ENCODE measurements around the gene KIAA1614.
"Not testable (repeated sequence)": the region's sequence is repeated elsewhere in the genome, so short reads cannot be mapped to it uniquely, and the experiment has no call there.

Gene KIAA1614

DNA sequence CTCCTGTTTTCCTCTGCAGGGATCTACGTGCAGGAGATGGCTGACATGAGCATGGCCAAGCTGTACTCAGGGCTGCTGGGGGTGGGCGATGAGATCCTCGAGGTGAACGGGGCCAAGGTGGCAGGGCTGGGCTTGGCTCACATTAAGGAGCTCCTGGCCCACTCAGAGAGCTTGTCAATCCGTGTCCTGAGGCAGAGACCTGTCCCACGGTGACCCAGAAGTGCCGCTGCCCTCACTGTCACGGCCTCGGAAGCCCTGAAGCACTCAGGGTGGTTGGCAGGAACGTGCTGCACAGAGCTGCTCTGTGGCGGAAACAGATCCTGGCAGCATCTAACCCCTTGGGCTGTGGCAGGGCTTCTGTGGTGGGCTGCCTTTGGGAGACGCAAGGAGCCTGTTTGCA, 37.6 kb downstream of the KIAA1614 start:
- Histone ChIP-seq H3K36me3 (ENCODE audit: control insufficient read depth, insufficient read depth, low read length) (no peaks in the 10 kb centered on the region), H3K27ac (ENCODE audit: insufficient read depth, low read depth, low read length, poor library complexity, severe bottlenecking) (no peak overlapping the region)
- 95 to 96% methylated on average over 12 of the region's 12 CpGs for WGBS, 2 experiments

DNA sequence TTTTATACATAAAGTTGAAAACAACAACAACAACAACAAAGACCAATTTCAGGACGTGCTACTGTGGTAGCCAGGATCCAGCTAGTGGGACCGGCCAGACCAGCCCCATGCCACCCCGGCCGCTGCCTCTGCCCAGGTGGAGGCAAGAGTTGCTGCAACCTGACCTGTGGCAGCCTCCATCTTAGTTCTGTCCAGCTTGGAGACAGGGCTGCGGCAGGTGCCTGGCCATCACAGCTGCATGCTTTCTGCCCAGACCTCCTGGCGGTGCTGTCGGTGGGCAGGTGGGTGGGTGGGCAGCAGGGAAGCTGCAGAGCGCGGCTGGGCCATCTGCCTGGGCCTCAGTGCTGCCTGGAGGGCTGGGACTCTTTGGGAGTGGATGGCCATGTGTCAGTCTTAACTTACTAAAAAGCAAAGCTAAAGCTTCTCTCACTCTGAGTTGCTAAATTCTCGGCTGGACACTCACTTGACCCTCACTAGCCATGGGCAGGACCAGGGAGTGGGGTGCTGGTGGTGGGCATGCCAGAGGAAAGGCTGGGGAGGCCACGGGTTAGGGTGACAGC, 38.6 kb downstream of the KIAA1614 start:
- WGBS, 2 experiments = 90 to 91% methylated on average over 11 of the region's 11 CpGs
- Histone ChIP-seq H3K4me3 (ENCODE audit: insufficient read depth, low read depth, low read length) (no peak overlapping the region), H3K9me3 (ENCODE audit: control insufficient read depth, low read length) (no peaks in the 10 kb centered on the region), H3K27me3 (ENCODE audit: control insufficient read depth, insufficient read depth, low read length, poor library complexity, severe bottlenecking) (no peaks in the 10 kb centered on the region), H3K27ac (ENCODE audit: insufficient read depth, low read depth, low read length, poor library complexity, severe bottlenecking) (no peak overlapping the region), H3K4me1 (ENCODE audit: control insufficient read depth, insufficient read depth, low read length) (peaks cover 22% of the 10 kb centered on the region), H3K36me3 (ENCODE audit: control insufficient read depth, insufficient read depth, low read length) (no peaks in the 10 kb centered on the region)

More for the DNA sequence above, 37.6 kb downstream of the KIAA1614 start:
- no peak overlapping the region for H3K4me3 ChIP-seq (ENCODE audit: insufficient read depth, low read depth, low read length)
- peaks cover 19% of the 10 kb centered on the region for H3K4me1 ChIP-seq (ENCODE audit: control insufficient read depth, insufficient read depth, low read length)
- no peaks in the 10 kb centered on the region for H3K27me3 ChIP-seq (ENCODE audit: control insufficient read depth, insufficient read depth, low read length, poor library complexity, severe bottlenecking)
- H3K9me3 ChIP-seq (ENCODE audit: control insufficient read depth, low read length) = no peaks in the 10 kb centered on the region

DNA sequence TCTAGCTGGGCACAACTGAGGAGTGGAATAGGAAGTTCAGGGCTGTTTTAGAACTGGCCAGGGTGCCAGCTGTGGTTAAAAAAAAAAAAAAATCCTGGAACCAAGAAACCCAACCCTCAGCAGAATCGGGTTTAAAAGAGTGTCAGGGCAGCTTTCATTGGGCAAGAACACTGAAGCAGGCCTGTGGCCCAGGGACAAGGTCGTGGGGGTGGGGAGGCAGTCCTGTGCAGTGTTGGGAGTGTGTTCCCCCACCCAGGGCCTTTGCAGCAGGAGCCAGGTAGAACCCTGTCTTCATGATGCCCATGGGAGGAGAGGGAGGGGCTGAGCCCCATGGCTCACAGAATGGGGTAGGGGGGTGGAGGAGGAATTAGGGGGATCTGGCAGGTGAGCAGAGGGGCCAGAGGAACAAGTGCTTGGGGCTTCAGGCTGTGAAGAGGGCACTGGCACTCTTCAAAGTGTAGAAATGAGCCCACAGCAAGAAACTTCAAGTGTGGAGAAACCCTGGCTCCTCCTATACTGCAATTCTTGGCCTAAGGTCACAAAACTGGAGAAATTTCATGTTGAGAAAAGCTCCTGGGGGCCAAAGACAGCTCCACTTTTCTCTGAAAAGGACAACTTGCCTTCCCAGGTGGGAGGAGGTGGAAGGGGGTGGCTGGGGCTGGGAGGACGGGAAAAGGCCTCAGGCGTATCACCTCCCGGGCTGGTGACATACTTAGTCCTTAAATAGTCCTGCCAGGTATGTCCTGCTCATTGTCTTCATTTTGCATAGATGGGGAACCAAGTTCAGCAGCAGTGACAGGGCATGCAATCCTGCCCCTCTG, 39.3 kb downstream of the KIAA1614 start:
- Histone ChIP-seq H3K27me3 (ENCODE audit: control insufficient read depth, insufficient read depth, low read length, poor library complexity, severe bottlenecking) (no peaks in the 10 kb centered on the region), H3K9me3 (ENCODE audit: control insufficient read depth, low read length) (no peaks in the 10 kb centered on the region), H3K4me1 (ENCODE audit: control insufficient read depth, insufficient read depth, low read length) (peaks cover 18% of the 10 kb centered on the region), H3K27ac (ENCODE audit: insufficient read depth, low read depth, low read length, poor library complexity, severe bottlenecking) (no peak overlapping the region), H3K36me3 (ENCODE audit: control insufficient read depth, insufficient read depth, low read length) (no peaks in the 10 kb centered on the region), H3K4me3 (ENCODE audit: insufficient read depth, low read depth, low read length) (no peak overlapping the region)
- WGBS, 2 experiments = 80 to 81% methylated on average over 5 of the region's 5 CpGs

DNA sequence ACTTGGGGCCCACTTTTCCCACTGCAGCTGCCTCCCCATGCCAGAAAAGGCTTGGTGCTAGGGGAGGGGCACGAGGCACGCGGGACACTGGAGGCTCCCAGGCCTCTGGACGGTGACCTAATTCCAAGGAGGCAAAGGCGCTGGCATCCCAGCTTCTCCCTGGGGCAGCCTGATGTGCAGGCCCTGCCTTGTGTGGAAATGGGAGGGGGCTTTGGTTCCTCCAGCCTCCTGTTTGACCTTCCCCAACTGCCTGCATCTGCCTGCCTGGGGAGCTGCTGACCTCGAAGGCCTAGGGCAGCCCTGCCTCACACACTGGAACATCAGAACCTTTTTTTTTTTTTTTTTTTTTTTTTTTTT, 39.9 kb downstream of the KIAA1614 start:
- Histone ChIP-seq H3K4me3 (ENCODE audit: insufficient read depth, low read depth, low read length) (no peak overlapping the region), H3K36me3 (ENCODE audit: control insufficient read depth, insufficient read depth, low read length) (no peaks in the 10 kb centered on the region), H3K27me3 (ENCODE audit: control insufficient read depth, insufficient read depth, low read length, poor library complexity, severe bottlenecking) (no peaks in the 10 kb centered on the region), H3K27ac (ENCODE audit: insufficient read depth, low read depth, low read length, poor library complexity, severe bottlenecking) (no peak overlapping the region), H3K9me3 (ENCODE audit: control insufficient read depth, low read length) (no peaks in the 10 kb centered on the region), H3K4me1 (ENCODE audit: control insufficient read depth, insufficient read depth, low read length) (peaks cover 12% of the 10 kb centered on the region)
- WGBS, 2 experiments = 88 to 91% methylated on average over 6 of the region's 6 CpGs

DNA sequence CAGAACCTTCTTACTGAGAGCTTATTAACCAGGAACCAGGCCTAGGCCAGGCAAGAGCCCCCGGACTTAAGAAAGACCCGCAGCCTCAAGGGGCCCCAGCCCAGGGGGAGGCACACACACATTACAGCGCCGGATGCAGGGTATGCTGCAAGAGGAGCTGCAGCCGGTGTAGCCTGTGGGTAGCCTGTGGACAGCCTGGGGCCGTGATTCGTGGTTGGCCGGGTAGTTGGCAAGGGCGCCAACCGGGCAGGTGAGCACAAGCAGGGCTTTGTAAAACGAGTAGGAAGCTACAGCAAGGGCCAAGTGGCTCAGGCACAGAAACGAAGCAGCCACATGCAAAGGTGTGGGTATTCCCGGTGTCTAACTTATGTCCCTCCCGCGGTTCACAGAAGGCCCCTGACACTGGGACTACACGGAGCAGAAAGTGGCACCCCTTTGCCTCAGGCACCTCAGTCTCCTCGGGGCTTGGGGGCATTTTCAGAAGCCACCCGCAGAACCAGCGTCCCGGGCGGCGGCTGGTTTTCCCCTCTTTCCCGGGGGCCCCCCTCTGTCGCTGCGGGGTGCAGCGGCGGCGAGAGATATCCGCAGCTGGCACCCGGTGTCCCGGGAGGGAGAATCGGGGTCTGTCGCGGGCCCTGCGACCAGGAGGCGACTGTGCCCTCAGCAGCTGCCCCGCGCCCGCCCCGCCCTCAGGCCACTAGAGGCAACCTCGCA, 40.8 kb downstream of the KIAA1614 start:
- Histone ChIP-seq H3K4me1 (ENCODE audit: control insufficient read depth, insufficient read depth, low read length) (peaks cover 9% of the 10 kb centered on the region), H3K27ac (ENCODE audit: insufficient read depth, low read depth, low read length, poor library complexity, severe bottlenecking) (no peak overlapping the region), H3K4me3 (ENCODE audit: insufficient read depth, low read depth, low read length) (no peak overlapping the region), H3K27me3 (ENCODE audit: control insufficient read depth, insufficient read depth, low read length, poor library complexity, severe bottlenecking) (no peaks in the 10 kb centered on the region), H3K36me3 (ENCODE audit: control insufficient read depth, insufficient read depth, low read length) (no peaks in the 10 kb centered on the region), H3K9me3 (ENCODE audit: control insufficient read depth, low read length) (no peaks in the 10 kb centered on the region)
- WGBS, 2 experiments = 94 to 95% methylated on average over 41 of the region's 41 CpGs

DNA sequence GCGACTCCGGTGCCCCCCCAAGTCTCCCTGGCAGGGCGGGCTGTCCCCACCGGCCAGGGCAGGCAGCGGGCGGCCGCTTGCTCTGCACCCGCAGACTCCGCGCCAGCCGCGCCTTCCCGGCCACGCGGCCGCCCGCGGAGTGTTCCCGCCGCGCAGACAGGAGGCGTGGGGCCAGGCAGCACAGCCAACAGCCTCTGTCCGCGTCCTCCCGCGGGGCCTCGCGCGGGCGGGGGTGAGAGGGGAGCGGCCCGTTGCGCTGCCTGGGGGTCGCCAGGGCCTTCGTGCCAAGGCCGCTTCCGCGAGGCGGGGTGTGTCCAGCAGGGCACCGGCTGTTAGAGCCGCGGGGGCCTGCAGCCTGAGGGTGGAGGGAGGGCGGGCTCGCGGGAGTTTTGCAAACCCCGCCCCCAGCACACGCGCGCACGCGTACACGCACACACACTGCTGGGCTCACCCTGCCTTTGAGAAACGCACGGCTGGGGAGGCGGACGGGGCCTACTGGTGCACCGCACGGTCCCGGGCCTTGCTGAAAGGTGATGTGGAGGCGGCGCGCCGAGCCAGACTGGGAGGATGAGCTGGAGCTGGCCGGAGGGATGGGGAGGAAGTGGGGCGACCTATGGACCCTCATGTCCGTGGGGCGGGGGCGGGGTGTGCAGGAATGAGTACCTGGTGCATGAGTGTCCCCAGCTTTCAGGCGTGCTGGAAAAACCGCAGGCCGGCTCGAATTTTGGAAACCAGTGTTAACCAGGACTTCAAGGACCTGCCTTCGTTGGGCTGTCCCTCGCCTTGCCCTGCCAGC, 41.5 kb downstream of the KIAA1614 start:
- H3K36me3 ChIP-seq (ENCODE audit: control insufficient read depth, insufficient read depth, low read length) = no peaks in the 10 kb centered on the region
- H3K9me3 ChIP-seq (ENCODE audit: control insufficient read depth, low read length) = no peaks in the 10 kb centered on the region
- no peak overlapping the region for H3K4me3 ChIP-seq (ENCODE audit: insufficient read depth, low read depth, low read length)
- 96% methylated on average over 74 of the region's 74 CpGs for WGBS, 2 experiments
- H3K27ac ChIP-seq (ENCODE audit: insufficient read depth, low read depth, low read length, poor library complexity, severe bottlenecking) = no peak overlapping the region
- peaks cover 9% of the 10 kb centered on the region for H3K4me1 ChIP-seq (ENCODE audit: control insufficient read depth, insufficient read depth, low read length)
- H3K27me3 ChIP-seq (ENCODE audit: control insufficient read depth, insufficient read depth, low read length, poor library complexity, severe bottlenecking) = no peaks in the 10 kb centered on the region

DNA sequence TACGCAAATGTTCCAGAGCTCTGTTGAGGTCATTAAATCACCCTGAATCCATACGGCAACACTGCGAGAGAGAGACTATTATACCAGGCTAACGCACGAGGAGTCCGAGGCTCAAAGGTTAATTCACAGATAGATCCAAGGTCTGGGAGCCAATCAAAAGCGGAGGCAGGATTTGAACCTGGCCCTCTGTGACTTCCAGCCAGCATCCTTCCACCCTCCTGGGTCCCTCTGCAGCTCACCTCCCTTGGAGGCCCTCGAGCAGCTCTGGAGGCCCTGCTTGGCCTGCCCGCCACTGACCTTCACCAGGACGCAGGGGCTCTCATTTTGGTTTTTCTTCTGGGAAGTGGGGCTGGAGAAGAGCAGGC, 42.1 kb downstream of the KIAA1614 start:
- H3K27me3 ChIP-seq (ENCODE audit: control insufficient read depth, insufficient read depth, low read length, poor library complexity, severe bottlenecking) = no peaks in the 10 kb centered on the region
- H3K4me3 ChIP-seq (ENCODE audit: insufficient read depth, low read depth, low read length) = no peak overlapping the region
- no peak overlapping the region for H3K27ac ChIP-seq (ENCODE audit: insufficient read depth, low read depth, low read length, poor library complexity, severe bottlenecking)
- WGBS, 2 experiments = 97% methylated on average over 10 of the region's 10 CpGs
- H3K9me3 ChIP-seq (ENCODE audit: control insufficient read depth, low read length) = no peaks in the 10 kb centered on the region
- peaks cover 9% of the 10 kb centered on the region for H3K4me1 ChIP-seq (ENCODE audit: control insufficient read depth, insufficient read depth, low read length)
- peaks cover 3% of the 10 kb centered on the region for H3K36me3 ChIP-seq (ENCODE audit: control insufficient read depth, insufficient read depth, low read length)

DNA sequence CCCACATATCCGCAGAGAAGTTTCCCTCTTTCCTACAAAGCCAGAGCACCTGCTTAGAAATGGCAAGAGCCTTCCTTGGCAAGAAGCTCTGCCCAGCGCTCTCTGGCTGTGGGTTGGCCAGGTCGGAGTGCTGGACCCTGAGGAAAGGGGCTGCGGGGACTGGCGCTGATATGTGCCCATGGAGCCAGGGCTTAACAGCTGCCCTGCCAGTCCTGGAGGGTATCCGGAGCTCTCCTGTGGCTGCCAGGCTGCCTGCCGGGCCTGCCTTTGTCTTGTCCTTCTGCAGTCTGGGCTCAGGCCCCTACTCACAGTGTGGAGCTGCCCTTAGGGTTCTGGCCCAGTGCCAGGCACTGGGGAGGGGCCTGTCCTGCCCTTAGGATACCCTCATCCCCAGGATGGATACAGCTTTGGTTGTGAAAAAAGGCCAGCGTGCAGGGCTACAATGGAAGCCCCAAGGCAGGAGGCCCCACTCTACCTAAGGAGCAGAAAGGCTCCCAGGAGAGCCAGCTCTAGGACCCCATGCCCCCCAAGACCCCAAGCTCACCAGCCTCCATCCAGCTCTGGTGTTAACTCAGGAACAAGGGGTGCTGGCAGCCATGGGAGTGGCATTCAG, 43.4 kb downstream of the KIAA1614 start:
- Histone ChIP-seq H3K27me3 (ENCODE audit: control insufficient read depth, insufficient read depth, low read length, poor library complexity, severe bottlenecking) (no peaks in the 10 kb centered on the region), H3K27ac (ENCODE audit: insufficient read depth, low read depth, low read length, poor library complexity, severe bottlenecking) (no peak overlapping the region), H3K4me3 (ENCODE audit: insufficient read depth, low read depth, low read length) (no peak overlapping the region), H3K36me3 (ENCODE audit: control insufficient read depth, insufficient read depth, low read length) (peaks cover 11% of the 10 kb centered on the region), H3K9me3 (ENCODE audit: control insufficient read depth, low read length) (no peaks in the 10 kb centered on the region), H3K4me1 (ENCODE audit: control insufficient read depth, insufficient read depth, low read length) (peaks cover 9% of the 10 kb centered on the region)
- 73 to 74% methylated on average over 8 of the region's 8 CpGs for WGBS, 2 experiments

DNA sequence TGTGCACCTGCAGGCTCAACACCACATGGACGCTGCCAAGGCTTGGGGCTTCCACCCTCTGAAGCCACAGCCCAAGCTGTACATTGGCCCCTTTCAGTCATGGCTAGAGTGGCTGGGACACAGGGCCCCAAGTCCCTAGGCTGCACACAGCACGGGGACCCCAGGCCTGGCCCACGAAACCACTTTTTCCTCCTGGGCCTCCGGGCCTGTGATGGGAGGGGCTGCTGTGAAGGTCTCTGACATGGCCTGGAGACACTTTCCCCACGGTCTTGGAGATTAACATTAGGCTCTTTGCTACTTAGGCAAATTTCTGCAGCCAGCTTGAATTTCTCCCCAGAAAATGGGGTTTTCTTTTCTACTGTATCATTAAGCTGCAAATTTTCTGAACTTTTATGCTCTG, 46.9 kb downstream of the KIAA1614 start:
- not testable (repeated sequence) for H3K9me3 ChIP-seq (ENCODE audit: control insufficient read depth, low read length); H3K27ac ChIP-seq (ENCODE audit: insufficient read depth, low read depth, low read length, poor library complexity, severe bottlenecking); H3K27me3 ChIP-seq (ENCODE audit: control insufficient read depth, insufficient read depth, low read length, poor library complexity, severe bottlenecking); H3K4me3 ChIP-seq (ENCODE audit: insufficient read depth, low read depth, low read length)
- peaks cover 11% of the 10 kb centered on the region for H3K36me3 ChIP-seq (ENCODE audit: control insufficient read depth, insufficient read depth, low read length)
- WGBS, 2 experiments = 94 to 95% methylated on average over 5 of the region's 5 CpGs
- H3K4me1 ChIP-seq (ENCODE audit: control insufficient read depth, insufficient read depth, low read length) = peaks cover 12% of the 10 kb centered on the region

Data from ectodermal cell (in vitro differentiated cells).